HG03095 (cell line): Measurements from ENCODE around the gene TNFAIP3.
"Not testable (repeated sequence)": the region's sequence is repeated elsewhere in the genome, so short reads cannot be mapped to it uniquely, and the experiment has no call there.

Source experiments
- ATAC-seq: cut with Tn5 transposase; IDR thresholded peaks from one replicate; pipeline ENCODE4 v1.9.1; 2021; ENCODE audit warnings: moderate library complexity; ENCODE audit not compliant: unreplicated experiment

The TNFAIP3 gene

GRCh38 chr6:137866914-137867684, at the start of gene TNFAIP3:
Gene TNFAIP3 (plus strand): TSS chr6:137867259. CDS start chr6:137871228, 3,969 bp downstream.
- peak; percentile 54 for ATAC-seq

GRCh38 chr6:137818440-137818839, 48.6 kb upstream of the TNFAIP3 start:
- no peak for ATAC-seq

- ATAC-seq, result no peak
Measured at GRCh38 chr6:137819740-137820139, 47.3 kb upstream of the TNFAIP3 start.

GRCh38 chr6:137820425-137820824, 46.6 kb upstream of the TNFAIP3 start:
- no peak for ATAC-seq

- ATAC-seq, result no peak
Measured at GRCh38 chr6:137820952-137821351, 46.1 kb upstream of the TNFAIP3 start.

- ATAC-seq, result no peak
Measured at GRCh38 chr6:137821491-137821890, 45.6 kb upstream of the TNFAIP3 start.

- no peak for ATAC-seq
Measured at GRCh38 chr6:137823826-137824555, 43.1 kb upstream of the TNFAIP3 start.

- ATAC-seq, result no peak
Measured at GRCh38 chr6:137824556-137824879, 42.5 kb upstream of the TNFAIP3 start.

- ATAC-seq, result no peak
Measured at GRCh38 chr6:137824896-137825295, 42.2 kb upstream of the TNFAIP3 start.

GRCh38 chr6:137827411-137827940, 39.6 kb upstream of the TNFAIP3 start:
- no peak for ATAC-seq

GRCh38 chr6:137827977-137828810, 38.9 kb upstream of the TNFAIP3 start:
- ATAC-seq, result peak; percentile 55

GRCh38 chr6:137829641-137830083, 37.4 kb upstream of the TNFAIP3 start:
- ATAC-seq, result no peak

- ATAC-seq, result no peak
Measured at GRCh38 chr6:137830511-137830911, 36.5 kb upstream of the TNFAIP3 start.

GRCh38 chr6:137832110-137832509, 34.9 kb upstream of the TNFAIP3 start:
- no peak for ATAC-seq

GRCh38 chr6:137834508-137834907, 32.6 kb upstream of the TNFAIP3 start:
- ATAC-seq, result no peak

- ATAC-seq, result no peak
Measured at GRCh38 chr6:137836788-137837187, 30.3 kb upstream of the TNFAIP3 start.

GRCh38 chr6:137838090-137838489, 29.0 kb upstream of the TNFAIP3 start:
- ATAC-seq, result not testable (repeated sequence)

GRCh38 chr6:137838597-137838996, 28.5 kb upstream of the TNFAIP3 start:
- not testable (repeated sequence) for ATAC-seq

GRCh38 chr6:137839076-137839475, 28.0 kb upstream of the TNFAIP3 start:
- no peak for ATAC-seq

- ATAC-seq, result no peak
Measured at GRCh38 chr6:137840252-137840651, 26.8 kb upstream of the TNFAIP3 start.

- ATAC-seq, result no peak
Measured at GRCh38 chr6:137843211-137843610, 23.8 kb upstream of the TNFAIP3 start.
